ENCODE measurements around the gene BAZ2B. TPM values are rescaled to one million over a fixed set of nuclear protein-coding genes. Genes with fewer than 3 reads are reported as not detected.
A peak's percentile ranks its signal among the peaks of the same experiment; 100 is the strongest.

Gene BAZ2B
- total and polyA plus RNA-seq, 9 of the 15 experiments (the other 6 are each of a cell fraction or from before 2014, with no cell fraction given), result 7.5 to 38.6 (median 19.8) TPM

DNA sequence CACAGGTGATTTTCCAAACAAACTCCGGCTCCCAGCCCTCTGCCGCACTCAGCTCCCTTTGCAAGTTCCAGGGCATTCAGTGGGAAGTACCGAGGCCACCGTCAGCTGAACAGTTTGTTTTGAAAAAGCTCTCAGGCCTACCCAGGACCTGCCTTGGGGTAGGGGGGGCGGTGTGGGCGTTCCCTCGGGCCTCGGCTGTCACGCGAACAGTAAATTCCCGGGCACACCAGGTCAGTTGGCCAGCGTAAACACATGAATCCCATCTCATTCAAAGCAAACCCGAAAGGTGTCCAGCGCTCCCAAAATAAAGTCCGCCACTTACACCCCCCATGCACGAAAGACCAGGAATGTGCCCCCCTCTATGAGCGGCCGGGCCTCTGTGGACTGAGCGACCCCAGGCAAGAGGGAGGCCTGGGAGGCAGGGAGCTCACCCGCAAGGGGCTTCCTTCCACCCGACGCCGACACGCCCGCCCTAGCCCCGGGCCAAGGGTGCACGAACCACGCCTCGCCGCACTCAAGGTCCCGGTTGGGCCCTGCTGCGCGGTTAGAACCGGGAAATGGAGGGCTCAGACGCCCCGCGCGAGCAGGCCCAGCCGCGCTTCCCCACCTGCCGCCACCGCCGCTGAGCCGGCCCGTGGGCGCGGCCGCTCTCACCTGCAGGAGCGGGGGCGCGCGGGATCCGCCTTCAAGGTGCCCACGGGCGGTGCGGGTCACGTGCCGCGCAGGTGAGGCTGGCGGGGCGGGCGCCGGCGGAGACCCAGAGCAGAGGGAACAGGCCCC, 330.2 kb downstream of the BAZ2B start, which contains the start of gene WDSUB1 (continued):
- TF ChIP-seq MYC (IDR thresholded peaks at IDR 0.05; ENCODE audit: low read depth, low read length) (peak; percentile 45), MYC (CRISPR knock-in tag; IDR thresholded peaks at IDR 0.05; ENCODE audit: borderline replicate concordance, low read depth) (no peak), ZNF347 (CRISPR knock-in tag; IDR thresholded peaks at IDR 0.05; ENCODE audit: low read depth) (no peak), ZBTB1 (CRISPR knock-in tag; IDR thresholded peaks at IDR 0.05; ENCODE audit: borderline replicate concordance, low read depth) (0 out of 2 replicates have a peak, but pooled peaks have one; percentile 63), RFX5 (IDR thresholded peaks at IDR 0.05; ENCODE audit: low read depth, low read length) (no peak), PRPF4 (IDR thresholded peaks at IDR 0.05; ENCODE audit: insufficient read depth, low read depth, low read length, poor library complexity, severe bottlenecking) (no peak), ZNF24 (IDR thresholded peaks at IDR 0.05) (no peak), ZNF584 (CRISPR knock-in tag; IDR thresholded peaks at IDR 0.05; ENCODE audit: low read depth) (no peak), CHD1 (IDR thresholded peaks at IDR 0.05; ENCODE audit: low read length) (peak; percentile 19), PCBP2 (IDR thresholded peaks at IDR 0.05; ENCODE audit: low read depth, low read length, poor library complexity, severe bottlenecking) (no peak), IRF2 (CRISPR knock-in tag; IDR thresholded peaks at IDR 0.05) (no peak)
- TF ChIP-seq, protein P1, sequence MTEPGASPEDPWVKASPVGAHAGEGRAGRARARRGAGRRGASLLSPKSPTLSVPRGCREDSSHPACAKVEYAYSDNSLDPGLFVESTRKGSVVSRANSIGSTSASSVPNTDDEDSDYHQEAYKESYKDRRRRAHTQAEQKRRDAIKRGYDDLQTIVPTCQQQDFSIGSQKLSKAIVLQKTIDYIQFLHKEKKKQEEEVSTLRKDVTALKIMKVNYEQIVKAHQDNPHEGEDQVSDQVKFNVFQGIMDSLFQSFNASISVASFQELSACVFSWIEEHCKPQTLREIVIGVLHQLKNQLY (CRISPR knock-in tag; conservative IDR thresholded peaks at IDR 0.05), result 0 out of 4 replicates have a peak, but pooled peaks of 1 of the 2 experiments have one; percentile 69
- TF ChIP-seq, protein P2, sequence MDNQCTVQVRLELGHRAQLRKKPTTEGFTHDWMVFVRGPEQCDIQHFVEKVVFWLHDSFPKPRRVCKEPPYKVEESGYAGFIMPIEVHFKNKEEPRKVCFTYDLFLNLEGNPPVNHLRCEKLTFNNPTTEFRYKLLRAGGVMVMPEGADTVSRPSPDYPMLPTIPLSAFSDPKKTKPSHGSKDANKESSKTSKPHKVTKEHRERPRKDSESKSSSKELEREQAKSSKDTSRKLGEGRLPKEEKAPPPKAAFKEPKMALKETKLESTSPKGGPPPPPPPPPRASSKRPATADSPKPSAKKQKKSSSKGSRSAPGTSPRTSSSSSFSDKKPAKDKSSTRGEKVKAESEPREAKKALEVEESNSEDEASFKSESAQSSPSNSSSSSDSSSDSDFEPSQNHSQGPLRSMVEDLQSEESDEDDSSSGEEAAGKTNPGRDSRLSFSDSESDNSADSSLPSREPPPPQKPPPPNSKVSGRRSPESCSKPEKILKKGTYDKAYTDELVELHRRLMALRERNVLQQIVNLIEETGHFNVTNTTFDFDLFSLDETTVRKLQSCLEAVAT (IDR thresholded peaks at IDR 0.05), result no peak
- TF ChIP-seq, protein P3, sequence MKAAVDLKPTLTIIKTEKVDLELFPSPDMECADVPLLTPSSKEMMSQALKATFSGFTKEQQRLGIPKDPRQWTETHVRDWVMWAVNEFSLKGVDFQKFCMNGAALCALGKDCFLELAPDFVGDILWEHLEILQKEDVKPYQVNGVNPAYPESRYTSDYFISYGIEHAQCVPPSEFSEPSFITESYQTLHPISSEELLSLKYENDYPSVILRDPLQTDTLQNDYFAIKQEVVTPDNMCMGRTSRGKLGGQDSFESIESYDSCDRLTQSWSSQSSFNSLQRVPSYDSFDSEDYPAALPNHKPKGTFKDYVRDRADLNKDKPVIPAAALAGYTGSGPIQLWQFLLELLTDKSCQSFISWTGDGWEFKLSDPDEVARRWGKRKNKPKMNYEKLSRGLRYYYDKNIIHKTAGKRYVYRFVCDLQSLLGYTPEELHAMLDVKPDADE (conservative IDR thresholded peaks at IDR 0.05; ENCODE audit: control insufficient read depth, low read depth, low read length), result no peak
- TF ChIP-seq, protein P4, sequence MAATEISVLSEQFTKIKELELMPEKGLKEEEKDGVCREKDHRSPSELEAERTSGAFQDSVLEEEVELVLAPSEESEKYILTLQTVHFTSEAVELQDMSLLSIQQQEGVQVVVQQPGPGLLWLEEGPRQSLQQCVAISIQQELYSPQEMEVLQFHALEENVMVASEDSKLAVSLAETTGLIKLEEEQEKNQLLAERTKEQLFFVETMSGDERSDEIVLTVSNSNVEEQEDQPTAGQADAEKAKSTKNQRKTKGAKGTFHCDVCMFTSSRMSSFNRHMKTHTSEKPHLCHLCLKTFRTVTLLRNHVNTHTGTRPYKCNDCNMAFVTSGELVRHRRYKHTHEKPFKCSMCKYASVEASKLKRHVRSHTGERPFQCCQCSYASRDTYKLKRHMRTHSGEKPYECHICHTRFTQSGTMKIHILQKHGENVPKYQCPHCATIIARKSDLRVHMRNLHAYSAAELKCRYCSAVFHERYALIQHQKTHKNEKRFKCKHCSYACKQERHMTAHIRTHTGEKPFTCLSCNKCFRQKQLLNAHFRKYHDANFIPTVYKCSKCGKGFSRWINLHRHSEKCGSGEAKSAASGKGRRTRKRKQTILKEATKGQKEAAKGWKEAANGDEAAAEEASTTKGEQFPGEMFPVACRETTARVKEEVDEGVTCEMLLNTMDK (IDR thresholded peaks at IDR 0.05; ENCODE audit: borderline replicate concordance, insufficient read depth, low read depth, low read length, poor library complexity, severe bottlenecking), result no peak
- TF ChIP-seq, protein P5, sequence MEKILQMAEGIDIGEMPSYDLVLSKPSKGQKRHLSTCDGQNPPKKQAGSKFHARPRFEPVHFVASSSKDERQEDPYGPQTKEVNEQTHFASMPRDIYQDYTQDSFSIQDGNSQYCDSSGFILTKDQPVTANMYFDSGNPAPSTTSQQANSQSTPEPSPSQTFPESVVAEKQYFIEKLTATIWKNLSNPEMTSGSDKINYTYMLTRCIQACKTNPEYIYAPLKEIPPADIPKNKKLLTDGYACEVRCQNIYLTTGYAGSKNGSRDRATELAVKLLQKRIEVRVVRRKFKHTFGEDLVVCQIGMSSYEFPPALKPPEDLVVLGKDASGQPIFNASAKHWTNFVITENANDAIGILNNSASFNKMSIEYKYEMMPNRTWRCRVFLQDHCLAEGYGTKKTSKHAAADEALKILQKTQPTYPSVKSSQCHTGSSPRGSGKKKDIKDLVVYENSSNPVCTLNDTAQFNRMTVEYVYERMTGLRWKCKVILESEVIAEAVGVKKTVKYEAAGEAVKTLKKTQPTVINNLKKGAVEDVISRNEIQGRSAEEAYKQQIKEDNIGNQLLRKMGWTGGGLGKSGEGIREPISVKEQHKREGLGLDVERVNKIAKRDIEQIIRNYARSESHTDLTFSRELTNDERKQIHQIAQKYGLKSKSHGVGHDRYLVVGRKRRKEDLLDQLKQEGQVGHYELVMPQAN (IDR thresholded peaks at IDR 0.05; ENCODE audit: borderline replicate concordance), result peak; percentile 56

Measured in K562 (cell line).